CD4-positive, alpha-beta T cell treated with Interleukin-15 for 4 hours (primary cell): ENCODE results near the gene PPP4R3C.
"Not testable (repeated sequence)": the region's sequence is repeated elsewhere in the genome, so short reads cannot be mapped to it uniquely, and the experiment has no call there.

Source experiments
- DNase-seq: peaks from one replicate; pipeline ENCODE4 v3.0.0-alpha.2; 2020; ENCODE audit warnings: low spot score

PPP4R3C gene

GRCh38 chrX:27463187-27463586 is at the start of gene PPP4R3C:
PPP4R3C (minus strand) TSS chrX:27463341; CDS start chrX:27463296, 45 bp downstream.
- DNase-seq = no peak

- DNase-seq = no peak
These were observed 28.3 kb upstream of the PPP4R3C start for GRCh38 chrX:27491397-27491796.

- DNase-seq = no peak
These were observed 2.9 kb upstream of the PPP4R3C start for GRCh38 chrX:27466051-27466450.

GRCh38 chrX:27465036-27465435 is 1.9 kb upstream of the PPP4R3C start:
- DNase-seq = no peak

GRCh38 chrX:27459129-27459528 is 4.0 kb downstream of the PPP4R3C start:
- DNase-seq = not testable (repeated sequence)

GRCh38 chrX:27458544-27458943 is 4.6 kb downstream of the PPP4R3C start:
- not testable (repeated sequence) for DNase-seq

- no peak for DNase-seq
These were observed 11.8 kb downstream of the PPP4R3C start for GRCh38 chrX:27451324-27451723.

GRCh38 chrX:27446423-27446822 is 16.7 kb downstream of the PPP4R3C start:
- DNase-seq = no peak

GRCh38 chrX:27445438-27445837 is 17.7 kb downstream of the PPP4R3C start:
- no peak for DNase-seq

- no peak for DNase-seq
These were observed 18.8 kb downstream of the PPP4R3C start for GRCh38 chrX:27444093-27444908.

- DNase-seq = not testable (repeated sequence)
These were observed 20.7 kb downstream of the PPP4R3C start for GRCh38 chrX:27442392-27442791.

- no peak for DNase-seq
These were observed 23.4 kb downstream of the PPP4R3C start for GRCh38 chrX:27439771-27440170.

- DNase-seq = no peak
These were observed 24.2 kb downstream of the PPP4R3C start for GRCh38 chrX:27438937-27439336.

- no peak for DNase-seq
These were observed 28.1 kb downstream of the PPP4R3C start for GRCh38 chrX:27435031-27435430.
